Measurements from ENCODE around the gene ABR. TPM values are rescaled to one million over a fixed set of nuclear protein-coding genes. Genes with fewer than 3 reads are reported as not detected.

Gene ABR
- total and polyA plus RNA-seq, 2 of the 13 experiments (the other 11 are each of a cell fraction or from before 2014, with no cell fraction given): 12.4 to 40.4 TPM

- TF ChIP-seq SNAI1 (CRISPR knock-in tag; IDR thresholded peaks at IDR 0.05; ENCODE audit: borderline replicate concordance) (no peak), ZNF274 (CRISPR knock-in tag; IDR thresholded peaks at IDR 0.05) (no peak), ZNF552 (CRISPR knock-in tag; IDR thresholded peaks at IDR 0.05; ENCODE audit: borderline replicate concordance) (no peak)
These were observed 161.2 kb downstream of the ABR start (continued) for GRCh38 chr17:1018547-1018946.

GRCh38 chr17:1013729-1014090, 166.1 kb downstream of the ABR start:
- Histone ChIP-seq H3K79me2 (ENCODE audit: insufficient read depth, low read length) (no peaks in the 10 kb centered on the region), H3K9ac (ENCODE audit: insufficient read depth, low read depth, low read length) (no peak overlapping the region), H3K9me3 (ENCODE audit: low read length) (no peaks in the 10 kb centered on the region), H3K27ac (ENCODE audit: extremely low read length, insufficient read depth, low read length) (no peak overlapping the region), H3K4me2 (ENCODE audit: low read depth, low read length) (no peak overlapping the region), H3K4me3 (replicated peaks in 1 of 3; ENCODE audit: insufficient read depth in 1 of 3, low read depth in 2 of 3, low read length in 3 of 3) (no peak overlapping the region), H2AFZ (ENCODE audit: low read length) (no peak overlapping the region), H3K36me3 (replicated peaks in 1 of 2; ENCODE audit: control insufficient read depth in 1 of 2, insufficient read depth in 2 of 2, low read length in 2 of 2) (peaks cover 0 to 1% of the 10 kb centered on the region in 2 experiments; a peak in 1 of 5 replicates), H3K27me3 (ENCODE audit: control insufficient read depth in 1 of 2, insufficient read depth in 2 of 2, low read length in 2 of 2) (no peaks in the 10 kb centered on the region), H4K20me1 (ENCODE audit: insufficient read depth, low read length) (no peaks in the 10 kb centered on the region), H3K4me1 (ENCODE audit: insufficient read depth, low read length) (no peaks in the 10 kb centered on the region)
- ATAC-seq: no peak
- in situ Hi-C loops (cut with HindIII; ENCODE audit: extremely low pct_ligation_motif_present, low pct_unique_long_range_greater_than_20kb) (no loop called here), intact Hi-C loops (cut with micrococcal nuclease; ENCODE audit: unreplicated experiment) (no loop called here)
- WGBS (ENCODE audit: low lambda C conversion rate): 94% methylated on average over 9 of the region's 9 CpGs
- POLR2A ChIA-PET: no interaction called here
- CTCF ChIA-PET (ENCODE audit: low intra/inter-chr PET ratio, low total read pairs): no interaction called here
- TF ChIP-seq ATF7 (IDR thresholded peaks at IDR 0.05) (0 out of 2 replicates have a peak, but pooled peaks have one; percentile 25), ATF7 (CRISPR knock-in tag; IDR thresholded peaks at IDR 0.05) (no peak), HOXA3 (CRISPR knock-in tag; IDR thresholded peaks at IDR 0.05) (no peak)
- BruUV-seq (replicated peaks): no TSS peak
- FAIRE-seq: no peak
- DNase-seq (ENCODE audit: low spot score): no peak

- Histone ChIP-seq H3K27me3 (ENCODE audit: control insufficient read depth in 1 of 2, insufficient read depth in 2 of 2, low read length in 2 of 2) (no peaks in the 10 kb centered on the region), H2AFZ (ENCODE audit: low read length) (no peak overlapping the region), H3K4me2 (ENCODE audit: low read depth, low read length) (no peak overlapping the region), H3K36me3 (replicated peaks in 1 of 2; ENCODE audit: control insufficient read depth in 1 of 2, insufficient read depth in 2 of 2, low read length in 2 of 2) (peaks cover 0 to 1% of the 10 kb centered on the region in 2 experiments; a peak in 1 of 5 replicates), H3K9me3 (ENCODE audit: low read length) (no peaks in the 10 kb centered on the region), H3K79me2 (ENCODE audit: insufficient read depth, low read length) (no peaks in the 10 kb centered on the region), H3K9ac (ENCODE audit: insufficient read depth, low read depth, low read length) (no peak overlapping the region), H3K4me3 (replicated peaks in 1 of 3; ENCODE audit: insufficient read depth in 1 of 3, low read depth in 2 of 3, low read length in 3 of 3) (no peak overlapping the region), H4K20me1 (ENCODE audit: insufficient read depth, low read length) (no peaks in the 10 kb centered on the region), H3K4me1 (ENCODE audit: insufficient read depth, low read length) (no peaks in the 10 kb centered on the region), H3K27ac (ENCODE audit: extremely low read length, insufficient read depth, low read length) (no peak overlapping the region)
- in situ Hi-C loops (cut with HindIII; ENCODE audit: extremely low pct_ligation_motif_present, low pct_unique_long_range_greater_than_20kb): no loop called here
- ATAC-seq (no peak), DNase-seq (ENCODE audit: low spot score) (no peak), FAIRE-seq (no peak)
- no TSS peak for BruUV-seq (replicated peaks)
- WGBS (ENCODE audit: low lambda C conversion rate): 90% methylated on average over 17 of the region's 30 CpGs
- intact Hi-C loops (cut with micrococcal nuclease; ENCODE audit: unreplicated experiment): no loop called here
- POLR2A ChIA-PET: no interaction called here
- CTCF ChIA-PET (ENCODE audit: low intra/inter-chr PET ratio, low total read pairs): no interaction called here
- TF ChIP-seq ZMYM3 (CRISPR knock-in tag; IDR thresholded peaks at IDR 0.05) (0 out of 2 replicates have a peak, but pooled peaks have one; percentile 22), ZNF629 (CRISPR knock-in tag; conservative IDR thresholded peaks at IDR 0.05) (peak; percentile 81), RELA (CRISPR knock-in tag; IDR thresholded peaks at IDR 0.05) (no peak)
These were observed 166.7 kb downstream of the ABR start for GRCh38 chr17:1012823-1013728.
